HL-60 (cell line): ENCODE data around the gene ASXL1.
A peak's percentile ranks its signal among the peaks of the same experiment; 100 is the strongest.

ENCODE experiments used
- CTCF ChIP-seq: IDR thresholded peaks from one replicate; pipeline ENCODE4 v1.5.1; 2011; ENCODE audit warnings: low read length, control low read depth, inconsistent platforms; ENCODE audit not compliant: insufficient read depth
- POLR2AphosphoS5 ChIP-seq: IDR thresholded peaks from 2 replicates; pipeline ENCODE4 v1.6.1; 2012; ENCODE audit warnings: low read depth
- REST ChIP-seq: IDR thresholded peaks from 2 replicates; pipeline ENCODE4 v1.6.1; 2012; ENCODE audit warnings: low read depth; ENCODE audit not compliant: insufficient replicate concordance

GRCh38 chr20:32483351-32484224, 125.5 kb downstream of the ASXL1 start:
- TF ChIP-seq POLR2AphosphoS5 (peak; percentile 52; the same call in 1 of the 2 replicates), CTCF (no peak), REST (no peak)
